Measurements from ENCODE around the gene AIFM1.

DNA sequence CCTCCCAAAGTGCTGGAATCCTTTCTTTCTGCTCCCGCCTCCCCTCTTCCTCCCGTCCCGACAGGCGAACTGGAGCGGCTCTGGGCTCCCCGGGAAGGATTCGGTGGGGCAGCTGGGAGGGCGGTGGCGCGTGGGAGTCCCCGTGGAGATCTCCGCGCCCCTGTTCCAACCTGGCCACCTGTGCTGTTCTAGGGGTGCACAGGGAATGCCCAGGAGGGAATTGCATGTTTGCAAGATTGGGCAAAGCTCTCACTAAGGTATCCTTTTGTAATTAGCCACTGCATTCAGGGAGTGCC is 44.2 kb downstream of the AIFM1 start:
- TF ChIP-seq, protein P1, sequence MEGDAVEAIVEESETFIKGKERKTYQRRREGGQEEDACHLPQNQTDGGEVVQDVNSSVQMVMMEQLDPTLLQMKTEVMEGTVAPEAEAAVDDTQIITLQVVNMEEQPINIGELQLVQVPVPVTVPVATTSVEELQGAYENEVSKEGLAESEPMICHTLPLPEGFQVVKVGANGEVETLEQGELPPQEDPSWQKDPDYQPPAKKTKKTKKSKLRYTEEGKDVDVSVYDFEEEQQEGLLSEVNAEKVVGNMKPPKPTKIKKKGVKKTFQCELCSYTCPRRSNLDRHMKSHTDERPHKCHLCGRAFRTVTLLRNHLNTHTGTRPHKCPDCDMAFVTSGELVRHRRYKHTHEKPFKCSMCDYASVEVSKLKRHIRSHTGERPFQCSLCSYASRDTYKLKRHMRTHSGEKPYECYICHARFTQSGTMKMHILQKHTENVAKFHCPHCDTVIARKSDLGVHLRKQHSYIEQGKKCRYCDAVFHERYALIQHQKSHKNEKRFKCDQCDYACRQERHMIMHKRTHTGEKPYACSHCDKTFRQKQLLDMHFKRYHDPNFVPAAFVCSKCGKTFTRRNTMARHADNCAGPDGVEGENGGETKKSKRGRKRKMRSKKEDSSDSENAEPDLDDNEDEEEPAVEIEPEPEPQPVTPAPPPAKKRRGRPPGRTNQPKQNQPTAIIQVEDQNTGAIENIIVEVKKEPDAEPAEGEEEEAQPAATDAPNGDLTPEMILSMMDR (optimal IDR thresholded peaks at IDR 0.05 in 1 of 3, IDR thresholded peaks at IDR 0.05 in 1 of 3, conservative IDR thresholded peaks at IDR 0.05 in 1 of 3; ENCODE audit: extremely low read depth in 1 of 3, insufficient read depth in 2 of 3, low read length in 3 of 3), result no peak
- TF ChIP-seq EZH2 (IDR thresholded peaks at IDR 0.05; ENCODE audit: low read length), result no peak
